B cell (primary cell): ENCODE measurements around the gene SLC8A3. TPM values are rescaled to one million over a fixed set of nuclear protein-coding genes. Genes with fewer than 3 reads are reported as not detected.

ENCODE experiments used
- ATAC-seq: fragments of 200-7000 bp; cut with Tn5 transposase; one replicate; pipeline ENCODE4 v1.10.0; 2021; ENCODE audit warnings: low read depth, mild to moderate bottlenecking, moderate number of reproducible peaks, moderate library complexity
- CTCF ChIA-PET: fragments of 350-600 bp; sonication (Branson Sonifier 250); formaldehyde crosslinking; loops from one replicate; lab custom pipeline; 2021; ENCODE audit warnings: antibody characterized with exemption, inconsistent platforms; lab: Charles Lee
- POLR2A ChIA-PET: fragments of 350-600 bp; sonication (Branson Sonifier 250); formaldehyde crosslinking; loops from one replicate; lab custom pipeline; 2021; ENCODE audit warnings: antibody characterized with exemption; lab: Charles Lee
- DNase-seq: peaks from one replicate; pipeline ENCODE4 v3.0.0; 2013
- H2AFZ ChIP-seq: 2 replicates; pipeline ENCODE4 v1.6.1; 2012; ENCODE audit warnings: mild to moderate bottlenecking, low read depth, low read length; ENCODE audit not compliant: insufficient read depth, poor library complexity, severe bottlenecking
- H3K27ac ChIP-seq, 2 donors: 1 replicate in 1 of 2; 2 replicates in 1 of 2; pipeline ENCODE4 v1.5.1; 2012 to 2013; ENCODE audit warnings: low read length in 2 of 2, mild to moderate bottlenecking in 2 of 2, moderate library complexity in 1 of 2
- H3K27me3 ChIP-seq, 4 experiments: fragments of 200-600 bp in 1 of 4; sonication (generic) in 1 of 4; replicated peaks in 1 of 4; 1 replicate in 2 of 4; 2 replicates in 2 of 4; pipeline versions ENCODE4 v1.6.1 to v1.7.0; 2013 to 2016; ENCODE audit warnings: low read length in 3 of 4, mild to moderate bottlenecking in 2 of 4, mixed read lengths in 1 of 4, moderate library complexity in 1 of 4; ENCODE audit not compliant: insufficient read depth in 4 of 4, control insufficient read depth in 3 of 4; ENCODE audit errors: control extremely low read depth in 1 of 4
- H3K36me3 ChIP-seq, 2 experiments: replicated peaks in 1 of 2; 1 replicate in 1 of 2; 2 replicates in 1 of 2; pipeline versions ENCODE4 v1.6.1 to v1.7.1; 2013; ENCODE audit warnings: low read length in 1 of 2; ENCODE audit not compliant: insufficient read depth in 2 of 2, control insufficient read depth in 1 of 2; ENCODE audit errors: control extremely low read depth in 1 of 2, extremely low read depth in 1 of 2
- H3K4me1 ChIP-seq, 2 donors: fragments of 200-600 bp in 1 of 2; sonication (generic) in 1 of 2; 1 replicate in 1 of 2; 2 replicates in 1 of 2; pipeline versions ENCODE4 v1.5.1 to v1.6.1; 2013 to 2017; ENCODE audit warnings: low read length in 2 of 2; ENCODE audit not compliant: control insufficient read depth in 2 of 2, insufficient read depth in 2 of 2
- H3K4me2 ChIP-seq: replicated peaks from 2 replicates; pipeline ENCODE3; 2012; ENCODE audit warnings: mild to moderate bottlenecking, low read depth, low read length; ENCODE audit not compliant: poor library complexity, severe bottlenecking
- H3K4me3 ChIP-seq, 5 experiments: fragments of 200-600 bp in 1 of 5; sonication (generic) in 1 of 5; 1 replicate in 3 of 5; 2 replicates in 2 of 5; pipeline versions ENCODE4 v1.5.1 to v1.7.0; 2011 to 2016; ENCODE audit warnings: low read length in 4 of 5, mild to moderate bottlenecking in 4 of 5, low read depth in 2 of 5, control low read depth in 1 of 5, moderate library complexity in 1 of 5; ENCODE audit not compliant: insufficient read depth in 1 of 5; ENCODE audit errors: control extremely low read depth in 1 of 5, extremely low read depth in 1 of 5
- H3K79me2 ChIP-seq: fragments of 200-600 bp; sonication (generic); one replicate; pipeline ENCODE4 v1.6.0; 2016; ENCODE audit warnings: low read length; ENCODE audit not compliant: control insufficient read depth, insufficient read depth
- H3K9ac ChIP-seq: fragments of 200-600 bp; sonication (generic); 2 replicates; pipeline ENCODE4 v1.6.1; 2017; ENCODE audit warnings: mild to moderate bottlenecking, low read length, moderate library complexity
- H3K9me3 ChIP-seq, 3 donors: one replicate each; pipeline versions ENCODE4 v1.6.1 to v1.7.1; 2013; ENCODE audit warnings: low read length in 2 of 3; ENCODE audit not compliant: control insufficient read depth in 2 of 3, insufficient read depth in 1 of 3; ENCODE audit errors: control extremely low read depth in 1 of 3
- H4K20me1 ChIP-seq: 2 replicates; pipeline ENCODE4 v1.6.0; 2012; ENCODE audit warnings: mild to moderate bottlenecking, low read length; ENCODE audit not compliant: insufficient read depth, control insufficient read depth, poor library complexity, severe bottlenecking
- H3K27ac Mint-ChIP-seq: one replicate; pipeline ENCODE4 v1.8.0; 2021; ENCODE audit warnings: mixed read lengths
- H3K27me3 Mint-ChIP-seq: one replicate; pipeline ENCODE4 v1.8.0; 2021; ENCODE audit warnings: mixed read lengths
- H3K4me1 Mint-ChIP-seq: one replicate; pipeline ENCODE4 v1.8.0; 2021; ENCODE audit warnings: mixed read lengths
- H3K4me3 Mint-ChIP-seq: one replicate; pipeline ENCODE4 v1.8.0; 2021; ENCODE audit warnings: mixed read lengths
- H3K9me3 Mint-ChIP-seq: one replicate; pipeline ENCODE4 v1.8.0; 2022; ENCODE audit warnings: mixed read lengths; ENCODE audit not compliant: insufficient read depth
- EZH2 ChIP-seq: IDR thresholded peaks from 2 replicates; pipeline ENCODE4 v1.6.1; 2012; ENCODE audit warnings: borderline replicate concordance, low read depth, mild to moderate bottlenecking, moderate library complexity, low read length; ENCODE audit not compliant: insufficient read depth, poor library complexity, severe bottlenecking
- WGBS: methylation state at CpG from one replicate; pipeline ENCODE4 v1.1.5; 2013; ENCODE audit warnings: missing lambda C conversion rate; ENCODE audit not compliant: insufficient coverage; 5-methylcytosine and 5-hydroxymethylcytosine counted together
- intact Hi-C: fragments of 100-400 bp; cut with micrococcal nuclease; formaldehyde crosslinking; loops from one replicate; pipeline ENCODE4 v1.10.0; 2022
- polyA plus RNA-seq: library from polyadenylated mRNA; depleted of rRNA; stranded (reverse); fragments of >200 nt; gene quantifications from 2 replicates; pipeline ENCODE4 v1.2.3, GENCODE V29; 2012
- total RNA-seq, 2 donors: library from RNA; stranded (reverse); fragments of 120-200 nt in 1 of 2; gene quantifications; 1 replicate in 1 of 2; 2 replicates in 1 of 2; pipeline versions ENCODE4 v1.2.3 to v1.2.4, GENCODE V29; 2013 to 2022
- TF ChIP-seq, protein P1 (sequence below): fragments of 200-600 bp; IDR thresholded peaks from one replicate; pipeline ENCODE4 v1.8.0; 2022; ENCODE audit warnings: antibody characterized with exemption, mild to moderate bottlenecking

The SLC8A3 gene
- total and polyA plus RNA-seq, 2 donors (not counting 1 experiment from before 2014, with no cell fraction given) = 0.07 to 0.09 TPM

- Histone ChIP-seq H3K9me3 (no peaks in the 10 kb centered on the region), H3K36me3 (no peaks in the 10 kb centered on the region), H3K27ac (no peak overlapping the region), H3K4me3 (no peak overlapping the region), H4K20me1 (no peaks in the 10 kb centered on the region), H3K27me3 (no peaks in the 10 kb centered on the region), H3K4me1 (peaks cover 3 to 9% of the 10 kb centered on the region in 2 donors), H2AFZ (no peak overlapping the region), H3K4me2 (no peak overlapping the region), H3K79me2 (no peaks in the 10 kb centered on the region), H3K9ac (no peak overlapping the region)
- no peak overlapping the region for H3K4me3 Mint-ChIP-seq
- intact Hi-C loops = no loop called here
- WGBS = 96% methylated on average over 15 of the region's 15 CpGs
- no peak overlapping the region for H3K27ac Mint-ChIP-seq
- CTCF ChIA-PET = no interaction called here
- TF ChIP-seq EZH2 = no peak
- TF ChIP-seq, protein P1, sequence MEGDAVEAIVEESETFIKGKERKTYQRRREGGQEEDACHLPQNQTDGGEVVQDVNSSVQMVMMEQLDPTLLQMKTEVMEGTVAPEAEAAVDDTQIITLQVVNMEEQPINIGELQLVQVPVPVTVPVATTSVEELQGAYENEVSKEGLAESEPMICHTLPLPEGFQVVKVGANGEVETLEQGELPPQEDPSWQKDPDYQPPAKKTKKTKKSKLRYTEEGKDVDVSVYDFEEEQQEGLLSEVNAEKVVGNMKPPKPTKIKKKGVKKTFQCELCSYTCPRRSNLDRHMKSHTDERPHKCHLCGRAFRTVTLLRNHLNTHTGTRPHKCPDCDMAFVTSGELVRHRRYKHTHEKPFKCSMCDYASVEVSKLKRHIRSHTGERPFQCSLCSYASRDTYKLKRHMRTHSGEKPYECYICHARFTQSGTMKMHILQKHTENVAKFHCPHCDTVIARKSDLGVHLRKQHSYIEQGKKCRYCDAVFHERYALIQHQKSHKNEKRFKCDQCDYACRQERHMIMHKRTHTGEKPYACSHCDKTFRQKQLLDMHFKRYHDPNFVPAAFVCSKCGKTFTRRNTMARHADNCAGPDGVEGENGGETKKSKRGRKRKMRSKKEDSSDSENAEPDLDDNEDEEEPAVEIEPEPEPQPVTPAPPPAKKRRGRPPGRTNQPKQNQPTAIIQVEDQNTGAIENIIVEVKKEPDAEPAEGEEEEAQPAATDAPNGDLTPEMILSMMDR = no peak
- no peaks in the 10 kb centered on the region for H3K9me3 Mint-ChIP-seq
- peaks cover 12% of the 10 kb centered on the region for H3K4me1 Mint-ChIP-seq
- ATAC-seq = no peak
- H3K27me3 Mint-ChIP-seq = peaks cover 3% of the 10 kb centered on the region
- DNase-seq = no peak
- POLR2A ChIA-PET = no interaction called here
These were observed 165.8 kb downstream of the SLC8A3 start for GRCh38 chr14:70022771-70023445.

- Mint-ChIP-seq H3K27me3 (peaks cover 1% of the 10 kb centered on the region), H3K4me3 (no peak overlapping the region), H3K4me1 (peaks cover 16% of the 10 kb centered on the region), H3K9me3 (no peaks in the 10 kb centered on the region), H3K27ac (no peak overlapping the region)
- 85% methylated on average over 4 of the region's 8 CpGs for WGBS
- no peak overlapping the region for H3K9ac ChIP-seq
- H3K36me3 ChIP-seq = no peaks in the 10 kb centered on the region
- no peak overlapping the region for H2AFZ ChIP-seq
- CTCF ChIA-PET = no interaction called here
- no peaks in the 10 kb centered on the region for H4K20me1 ChIP-seq
- H3K79me2 ChIP-seq = no peaks in the 10 kb centered on the region
- no peak for DNase-seq
- ATAC-seq = no peak
- POLR2A ChIA-PET = no interaction called here
- intact Hi-C loops = no loop called here
- no peak overlapping the region for H3K27ac ChIP-seq
- H3K9me3 ChIP-seq = no peaks in the 10 kb centered on the region
- TF ChIP-seq, protein P1 = no peak
- no peak for TF ChIP-seq EZH2
- H3K4me2 ChIP-seq = no peak overlapping the region
- no peak overlapping the region for H3K4me3 ChIP-seq
- H3K27me3 ChIP-seq = no peaks in the 10 kb centered on the region
- H3K4me1 ChIP-seq = peaks cover 3 to 9% of the 10 kb centered on the region in 2 donors
These were observed 167.1 kb downstream of the SLC8A3 start for GRCh38 chr14:70021548-70022220.
